ENCODE results near the gene VPS37D.

DNA sequence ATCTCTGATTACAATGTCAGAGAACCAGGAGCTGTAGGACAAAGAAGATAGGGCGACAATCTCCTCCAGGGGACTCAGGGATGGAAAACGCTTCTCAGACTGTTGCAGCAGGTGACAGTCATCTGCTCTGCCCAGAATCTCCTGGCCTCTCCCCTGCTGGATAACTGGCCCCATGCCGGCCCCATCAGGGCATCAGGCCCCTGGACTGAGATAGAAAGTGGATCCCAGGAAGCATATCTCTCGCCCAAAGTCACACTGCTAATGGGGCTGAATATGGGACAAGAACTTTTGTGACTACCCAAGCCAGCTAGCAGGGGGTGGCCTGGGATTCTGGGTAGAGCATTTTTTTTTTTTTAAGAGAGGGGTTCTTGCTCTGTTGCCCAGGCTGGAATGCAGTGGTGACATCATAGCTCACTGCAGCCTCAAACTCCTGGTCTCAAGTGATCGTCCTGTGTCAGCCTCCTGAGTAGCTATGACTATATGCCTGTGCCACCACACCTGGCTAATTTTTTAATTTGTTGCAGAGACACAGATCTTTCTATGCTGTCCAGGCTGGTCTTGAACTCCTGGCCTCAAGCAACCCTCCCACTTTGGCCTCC is 22.8 kb upstream of the VPS37D start:
- TF ChIP-seq, protein P1, sequence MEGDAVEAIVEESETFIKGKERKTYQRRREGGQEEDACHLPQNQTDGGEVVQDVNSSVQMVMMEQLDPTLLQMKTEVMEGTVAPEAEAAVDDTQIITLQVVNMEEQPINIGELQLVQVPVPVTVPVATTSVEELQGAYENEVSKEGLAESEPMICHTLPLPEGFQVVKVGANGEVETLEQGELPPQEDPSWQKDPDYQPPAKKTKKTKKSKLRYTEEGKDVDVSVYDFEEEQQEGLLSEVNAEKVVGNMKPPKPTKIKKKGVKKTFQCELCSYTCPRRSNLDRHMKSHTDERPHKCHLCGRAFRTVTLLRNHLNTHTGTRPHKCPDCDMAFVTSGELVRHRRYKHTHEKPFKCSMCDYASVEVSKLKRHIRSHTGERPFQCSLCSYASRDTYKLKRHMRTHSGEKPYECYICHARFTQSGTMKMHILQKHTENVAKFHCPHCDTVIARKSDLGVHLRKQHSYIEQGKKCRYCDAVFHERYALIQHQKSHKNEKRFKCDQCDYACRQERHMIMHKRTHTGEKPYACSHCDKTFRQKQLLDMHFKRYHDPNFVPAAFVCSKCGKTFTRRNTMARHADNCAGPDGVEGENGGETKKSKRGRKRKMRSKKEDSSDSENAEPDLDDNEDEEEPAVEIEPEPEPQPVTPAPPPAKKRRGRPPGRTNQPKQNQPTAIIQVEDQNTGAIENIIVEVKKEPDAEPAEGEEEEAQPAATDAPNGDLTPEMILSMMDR (IDR thresholded peaks at IDR 0.05; ENCODE audit: insufficient read depth, low read length, poor library complexity, severe bottlenecking), result no peak
- no peak for TF ChIP-seq EZH2phosphoT487 (conservative IDR thresholded peaks at IDR 0.05; ENCODE audit: low read length)

Data from SU-DHL-6 (cell line).